Neural cell (in vitro differentiated cells): ENCODE results near the gene MSI2. TPM values are rescaled to one million over a fixed set of nuclear protein-coding genes. Genes with fewer than 3 reads are reported as not detected.

Experiments used
- H2AFZ ChIP-seq: fragments of 200-600, 300-800 bp; sonication (generic), shearing (Covaris generic); 2 replicates; pipeline ENCODE4 v1.6.0; 2014; ENCODE audit warnings: low read depth, mild to moderate bottlenecking, antibody characterized with exemption, low read length, moderate library complexity
- H3F3A ChIP-seq: fragments of 200-600 bp; shearing (Covaris generic); 2 replicates; pipeline ENCODE4 v1.6.1; 2016; ENCODE audit warnings: mild to moderate bottlenecking, moderate library complexity, mixed read lengths, antibody characterized with exemption, low read length; ENCODE audit not compliant: insufficient read depth, poor library complexity, severe bottlenecking
- H3K27ac ChIP-seq: fragments of 200-600, 300-800 bp; sonication (generic), shearing (Covaris generic); 2 replicates; pipeline ENCODE4 v1.5.1; 2014; ENCODE audit warnings: mild to moderate bottlenecking, low read length, moderate library complexity
- H3K27me3 ChIP-seq: fragments of 300-800, 200-600 bp; sonication (generic), shearing (Covaris generic); 2 replicates; pipeline ENCODE4 v1.6.0; 2014; ENCODE audit warnings: mild to moderate bottlenecking, low read depth, low read length, moderate library complexity; ENCODE audit not compliant: insufficient read depth
- H3K36me3 ChIP-seq: fragments of 300-800, 200-600 bp; sonication (generic), shearing (Covaris generic); 2 replicates; pipeline ENCODE4 v1.5.1; 2014; ENCODE audit warnings: mild to moderate bottlenecking, antibody characterized with exemption, low read length, moderate library complexity; ENCODE audit not compliant: insufficient read depth
- H3K4me2 ChIP-seq: fragments of 300-800, 200-600 bp; sonication (generic), shearing (Covaris generic); 2 replicates; pipeline ENCODE4 v1.6.0; 2014; ENCODE audit warnings: mild to moderate bottlenecking, low read length
- H3K4me3 ChIP-seq: fragments of 300-800, 200-600 bp; sonication (generic), shearing (Covaris generic); 2 replicates; pipeline ENCODE4 v1.5.1; 2014; ENCODE audit warnings: mild to moderate bottlenecking, low read length, moderate library complexity
- H3K79me2 ChIP-seq: fragments of 200-600 bp; shearing (Covaris generic); replicated peaks from 2 replicates; pipeline ENCODE4 v1.6.0; 2014; ENCODE audit warnings: mild to moderate bottlenecking, low read length, moderate library complexity; ENCODE audit not compliant: insufficient read depth
- H3K9ac ChIP-seq: fragments of 300-800, 200-600 bp; sonication (generic), shearing (Covaris generic); 2 replicates; pipeline ENCODE4 v1.6.1; 2016; ENCODE audit warnings: mild to moderate bottlenecking, low read length, mixed read lengths
- H3K9me2 ChIP-seq: fragments of 200-600 bp; shearing (Covaris generic); 2 replicates; pipeline ENCODE4 v1.6.1; 2016; ENCODE audit warnings: mild to moderate bottlenecking, low read length, mixed read lengths; ENCODE audit not compliant: insufficient read depth
- H3K9me3 ChIP-seq: fragments of 200-600, 300-800 bp; sonication (generic), shearing (Covaris generic); 2 replicates; pipeline ENCODE4 v1.6.1; 2016; ENCODE audit warnings: mild to moderate bottlenecking, mixed run types, low read length, moderate library complexity, mixed read lengths
- H4K20me1 ChIP-seq: fragments of 200-600 bp; shearing (Covaris generic); 2 replicates; pipeline ENCODE4 v1.6.1; 2016; ENCODE audit warnings: mild to moderate bottlenecking, mixed run types; ENCODE audit not compliant: insufficient read depth
- EP300 ChIP-seq: fragments of 450-650 bp; conservative IDR thresholded peaks from 2 replicates; pipeline ENCODE4 v1.6.1; 2014; ENCODE audit warnings: antibody characterized with exemption, mild to moderate bottlenecking, moderate library complexity; ENCODE audit not compliant: poor library complexity, severe bottlenecking
- EZH2 ChIP-seq: fragments of 200-600, 300-800 bp; shearing (Covaris generic), sonication (generic); IDR thresholded peaks from 2 replicates; pipeline ENCODE4 v1.6.1; 2014; ENCODE audit warnings: antibody characterized with exemption, low read length, borderline replicate concordance, mild to moderate bottlenecking; ENCODE audit not compliant: insufficient read depth, poor library complexity, severe bottlenecking
- MXI1 ChIP-seq: fragments of 450-650 bp; conservative IDR thresholded peaks from 2 replicates; pipeline ENCODE4 v1.6.1; 2014; ENCODE audit warnings: antibody characterized with exemption, mild to moderate bottlenecking; ENCODE audit not compliant: poor library complexity, severe bottlenecking
- POLR2AphosphoS5 ChIP-seq: IDR thresholded peaks from 2 replicates; pipeline ENCODE4 v1.6.1; 2012
- RAD21 ChIP-seq: fragments of 450-650 bp; conservative IDR thresholded peaks from 2 replicates; pipeline ENCODE4 v1.6.1; 2014; ENCODE audit warnings: antibody characterized with exemption, mild to moderate bottlenecking, moderate library complexity
- SMC3 ChIP-seq: fragments of 450-650 bp; conservative IDR thresholded peaks from 2 replicates; pipeline ENCODE4 v1.6.1; 2014; ENCODE audit warnings: antibody characterized with exemption, mild to moderate bottlenecking, moderate library complexity; ENCODE audit not compliant: poor library complexity
- TAF1 ChIP-seq: IDR thresholded peaks from 2 replicates; pipeline ENCODE4 v1.6.1; 2012; ENCODE audit warnings: low read depth
- polyA plus RNA-seq: library from polyadenylated mRNA; depleted of rRNA; stranded (reverse); fragments of >200 nt; gene quantifications from 2 replicates; pipeline ENCODE4 v1.2.3, GENCODE V29; 2014
- TF ChIP-seq, protein P1 (sequence below): fragments of 450-650 bp; IDR thresholded peaks from 2 replicates; pipeline ENCODE4 v1.5.1; 2014; ENCODE audit warnings: antibody characterized with exemption, mild to moderate bottlenecking, moderate library complexity; ENCODE audit not compliant: poor library complexity, severe bottlenecking
- TF ChIP-seq, protein P2 (sequence below): IDR thresholded peaks from 2 replicates; pipeline ENCODE4 v1.6.1; 2012; ENCODE audit warnings: borderline replicate concordance

Gene MSI2
- polyA plus RNA-seq, 1 donor from 2014 or later = 61.4 TPM

DNA sequence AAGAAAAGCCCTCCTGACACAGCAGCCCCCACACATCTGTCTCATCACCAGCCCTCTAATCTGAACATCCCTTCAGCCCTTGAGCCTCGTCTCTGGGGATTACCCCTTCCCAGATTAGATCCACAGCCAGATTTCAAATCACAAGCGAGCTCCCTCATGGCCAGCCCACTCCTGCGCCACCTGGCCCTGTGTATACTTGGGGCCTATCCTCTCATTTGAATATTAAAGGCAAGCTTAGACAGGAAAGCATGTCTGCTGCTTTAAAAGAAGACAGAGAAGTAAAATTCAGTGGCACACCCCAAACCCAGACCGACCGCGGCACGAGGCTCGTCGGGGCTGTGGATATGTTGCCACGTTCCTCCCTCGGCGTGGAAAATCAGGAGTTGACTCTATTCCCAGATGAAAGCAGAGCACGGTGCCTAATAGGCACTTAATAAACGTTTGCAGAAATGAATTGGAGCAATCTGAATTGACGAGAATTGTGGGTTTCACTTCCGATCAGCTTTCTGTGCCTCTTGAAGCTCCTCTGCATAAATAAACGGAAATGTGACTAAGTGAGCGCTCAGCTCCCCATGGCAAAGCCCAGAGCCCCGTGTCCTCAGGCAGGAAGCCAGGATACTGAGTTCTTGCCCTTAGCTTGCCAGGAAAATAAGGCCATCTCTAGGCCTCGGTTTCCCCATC, 380.8 kb downstream of the MSI2 start:
- H3K4me2 ChIP-seq = no peak overlapping the region

DNA sequence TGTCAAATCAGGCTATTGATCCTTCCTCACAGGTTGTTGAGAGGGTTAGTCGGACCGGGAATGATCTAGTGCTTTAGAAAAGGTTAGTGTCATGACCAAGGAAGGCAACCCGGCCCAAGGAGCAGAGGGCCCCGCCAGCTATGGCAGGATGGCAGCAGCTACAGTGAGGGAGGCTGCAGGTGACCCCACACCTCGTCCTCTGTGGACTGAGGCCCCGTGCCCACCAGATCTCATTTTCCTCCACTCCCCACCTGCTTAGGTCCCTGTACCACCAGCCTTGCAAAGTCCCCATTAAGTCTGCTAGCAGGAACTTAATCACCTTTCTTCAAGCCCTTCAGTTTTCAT, 381.3 kb downstream of the MSI2 start:
- Histone ChIP-seq H2AFZ (no peak overlapping the region), H3F3A (no peaks in the 10 kb centered on the region), H3K9me2 (no peaks in the 10 kb centered on the region), H3K27me3 (no peaks in the 10 kb centered on the region), H4K20me1 (no peaks in the 10 kb centered on the region), H3K9me3 (no peaks in the 10 kb centered on the region), H3K36me3 (no peaks in the 10 kb centered on the region), H3K4me3 (no peak overlapping the region), H3K27ac (no peak overlapping the region), H3K79me2 (no peaks in the 10 kb centered on the region), H3K9ac (no peak overlapping the region), H3K4me2 (no peak overlapping the region)
- TF ChIP-seq, protein P1, sequence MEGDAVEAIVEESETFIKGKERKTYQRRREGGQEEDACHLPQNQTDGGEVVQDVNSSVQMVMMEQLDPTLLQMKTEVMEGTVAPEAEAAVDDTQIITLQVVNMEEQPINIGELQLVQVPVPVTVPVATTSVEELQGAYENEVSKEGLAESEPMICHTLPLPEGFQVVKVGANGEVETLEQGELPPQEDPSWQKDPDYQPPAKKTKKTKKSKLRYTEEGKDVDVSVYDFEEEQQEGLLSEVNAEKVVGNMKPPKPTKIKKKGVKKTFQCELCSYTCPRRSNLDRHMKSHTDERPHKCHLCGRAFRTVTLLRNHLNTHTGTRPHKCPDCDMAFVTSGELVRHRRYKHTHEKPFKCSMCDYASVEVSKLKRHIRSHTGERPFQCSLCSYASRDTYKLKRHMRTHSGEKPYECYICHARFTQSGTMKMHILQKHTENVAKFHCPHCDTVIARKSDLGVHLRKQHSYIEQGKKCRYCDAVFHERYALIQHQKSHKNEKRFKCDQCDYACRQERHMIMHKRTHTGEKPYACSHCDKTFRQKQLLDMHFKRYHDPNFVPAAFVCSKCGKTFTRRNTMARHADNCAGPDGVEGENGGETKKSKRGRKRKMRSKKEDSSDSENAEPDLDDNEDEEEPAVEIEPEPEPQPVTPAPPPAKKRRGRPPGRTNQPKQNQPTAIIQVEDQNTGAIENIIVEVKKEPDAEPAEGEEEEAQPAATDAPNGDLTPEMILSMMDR = no peak
- no peak for TF ChIP-seq RAD21
- no peak for TF ChIP-seq MXI1
- TF ChIP-seq EP300 = no peak
- no peak for TF ChIP-seq POLR2AphosphoS5
- TF ChIP-seq, protein P2, sequence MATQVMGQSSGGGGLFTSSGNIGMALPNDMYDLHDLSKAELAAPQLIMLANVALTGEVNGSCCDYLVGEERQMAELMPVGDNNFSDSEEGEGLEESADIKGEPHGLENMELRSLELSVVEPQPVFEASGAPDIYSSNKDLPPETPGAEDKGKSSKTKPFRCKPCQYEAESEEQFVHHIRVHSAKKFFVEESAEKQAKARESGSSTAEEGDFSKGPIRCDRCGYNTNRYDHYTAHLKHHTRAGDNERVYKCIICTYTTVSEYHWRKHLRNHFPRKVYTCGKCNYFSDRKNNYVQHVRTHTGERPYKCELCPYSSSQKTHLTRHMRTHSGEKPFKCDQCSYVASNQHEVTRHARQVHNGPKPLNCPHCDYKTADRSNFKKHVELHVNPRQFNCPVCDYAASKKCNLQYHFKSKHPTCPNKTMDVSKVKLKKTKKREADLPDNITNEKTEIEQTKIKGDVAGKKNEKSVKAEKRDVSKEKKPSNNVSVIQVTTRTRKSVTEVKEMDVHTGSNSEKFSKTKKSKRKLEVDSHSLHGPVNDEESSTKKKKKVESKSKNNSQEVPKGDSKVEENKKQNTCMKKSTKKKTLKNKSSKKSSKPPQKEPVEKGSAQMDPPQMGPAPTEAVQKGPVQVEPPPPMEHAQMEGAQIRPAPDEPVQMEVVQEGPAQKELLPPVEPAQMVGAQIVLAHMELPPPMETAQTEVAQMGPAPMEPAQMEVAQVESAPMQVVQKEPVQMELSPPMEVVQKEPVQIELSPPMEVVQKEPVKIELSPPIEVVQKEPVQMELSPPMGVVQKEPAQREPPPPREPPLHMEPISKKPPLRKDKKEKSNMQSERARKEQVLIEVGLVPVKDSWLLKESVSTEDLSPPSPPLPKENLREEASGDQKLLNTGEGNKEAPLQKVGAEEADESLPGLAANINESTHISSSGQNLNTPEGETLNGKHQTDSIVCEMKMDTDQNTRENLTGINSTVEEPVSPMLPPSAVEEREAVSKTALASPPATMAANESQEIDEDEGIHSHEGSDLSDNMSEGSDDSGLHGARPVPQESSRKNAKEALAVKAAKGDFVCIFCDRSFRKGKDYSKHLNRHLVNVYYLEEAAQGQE = no peak
- no peak for TF ChIP-seq SMC3
- no peak for TF ChIP-seq TAF1
- TF ChIP-seq EZH2 = no peak

More for the DNA sequence above, 380.8 kb downstream of the MSI2 start:
- H3K79me2 ChIP-seq = no peaks in the 10 kb centered on the region
- no peak overlapping the region for H3K4me3 ChIP-seq
- no peak overlapping the region for H2AFZ ChIP-seq
- no peaks in the 10 kb centered on the region for H3F3A ChIP-seq
- H4K20me1 ChIP-seq = no peaks in the 10 kb centered on the region
- H3K9me2 ChIP-seq = no peaks in the 10 kb centered on the region
- no peaks in the 10 kb centered on the region for H3K9me3 ChIP-seq
- no peaks in the 10 kb centered on the region for H3K27me3 ChIP-seq
- no peak overlapping the region for H3K27ac ChIP-seq
- no peak overlapping the region for H3K9ac ChIP-seq
- no peak for TF ChIP-seq EP300
- no peak for TF ChIP-seq TAF1
- no peaks in the 10 kb centered on the region for H3K36me3 ChIP-seq
